GM04503 (cell line): Measurements from ENCODE around the gene POU4F2.
"Not testable (repeated sequence)": the region's sequence is repeated elsewhere in the genome, so short reads cannot be mapped to it uniquely, and the experiment has no call there.

Experiments used
- DNase-seq: peaks from one replicate; pipeline ENCODE4 v3.0.0-alpha.2; 2012; ENCODE audit warnings: low read depth

Gene POU4F2

DNA sequence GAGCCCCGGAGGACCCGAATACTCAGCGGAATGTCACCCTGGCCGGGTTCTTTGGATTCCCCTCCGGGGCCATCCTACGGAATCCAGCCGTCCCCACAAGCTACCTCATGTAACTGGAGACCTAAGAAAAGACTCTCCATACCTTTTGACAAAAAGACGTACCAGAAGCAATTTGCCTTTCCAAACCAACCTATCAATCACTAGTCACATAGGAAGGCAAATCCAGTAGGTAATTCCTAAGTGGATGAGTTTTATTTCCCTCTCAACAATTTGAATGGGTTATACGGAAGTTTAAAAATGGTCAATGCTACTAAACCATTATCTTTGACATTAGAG lies 16.8 kb downstream of the POU4F2 start:
- no peak for DNase-seq

DNA sequence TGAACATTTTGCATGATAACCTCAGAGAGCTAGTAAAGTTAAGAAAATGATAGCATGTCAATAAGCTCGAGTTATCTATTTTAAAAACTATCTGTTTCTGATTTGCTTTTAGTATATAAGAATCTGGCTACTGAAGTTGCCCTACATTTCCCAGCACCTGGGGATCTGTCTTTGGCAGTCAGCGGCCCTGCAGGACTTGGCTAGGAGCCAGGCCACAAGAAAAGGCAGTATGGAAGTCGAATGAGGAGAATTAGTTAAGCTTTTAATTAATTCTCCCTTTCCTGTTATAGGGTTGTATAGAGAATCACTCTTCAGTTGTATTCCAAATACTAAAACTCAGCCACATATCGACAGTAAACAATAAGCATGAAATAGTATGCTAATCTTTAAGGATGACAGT lies 22.7 kb downstream of the POU4F2 start:
- no peak for DNase-seq

DNA sequence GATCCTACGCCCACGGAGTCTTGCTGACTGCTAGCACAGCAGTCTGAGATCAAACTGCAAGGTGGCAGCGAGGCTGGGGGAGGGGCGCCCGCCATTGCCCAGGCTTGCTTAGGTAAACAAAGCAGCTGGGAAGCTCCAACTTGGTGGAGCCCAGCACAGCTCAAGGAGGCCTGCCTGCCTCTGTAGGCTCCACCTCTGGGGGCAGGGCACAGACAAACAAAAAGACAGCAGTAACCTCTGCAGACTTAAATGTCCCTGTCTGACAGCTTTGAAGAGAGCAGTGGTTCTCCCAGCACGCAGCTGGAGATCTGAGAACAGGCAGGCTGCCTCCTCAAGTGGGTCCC lies 25.2 kb downstream of the POU4F2 start:
- not testable (repeated sequence) for DNase-seq

DNA sequence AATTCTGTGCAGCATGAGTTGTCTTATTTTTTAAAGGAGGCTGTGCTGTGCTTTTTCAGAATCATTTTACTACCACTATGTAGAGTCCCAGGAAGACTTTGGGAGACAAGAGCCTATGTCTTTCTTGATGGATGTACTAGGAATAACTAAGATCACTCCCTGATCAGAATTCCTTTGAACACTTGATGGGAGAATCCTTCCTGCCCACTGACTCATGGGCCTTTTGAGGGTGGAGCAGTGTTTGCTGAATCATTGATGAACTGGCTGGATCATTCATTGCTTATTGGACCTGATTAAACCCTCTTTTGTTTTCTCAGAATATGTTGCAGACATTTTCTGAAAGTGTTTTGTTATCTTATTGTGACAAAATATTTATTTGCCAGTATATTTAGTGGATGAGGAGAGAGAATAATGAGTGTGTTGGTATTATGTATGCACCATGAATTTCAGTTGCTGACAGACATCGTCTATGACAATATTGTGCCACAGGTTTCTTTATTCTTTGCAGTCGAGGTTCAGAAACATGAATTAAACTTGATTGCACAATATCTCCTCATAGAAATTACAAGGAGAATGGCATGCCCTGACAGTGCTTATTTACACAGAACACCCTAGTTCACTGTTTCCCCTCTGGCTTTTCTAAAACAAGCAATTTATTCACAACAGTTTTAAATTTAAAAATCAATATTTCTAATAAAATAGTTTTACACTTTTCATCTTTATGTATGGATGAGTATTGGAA lies 36.3 kb downstream of the POU4F2 start:
- no peak for DNase-seq
